HG03439 (cell line): ENCODE measurements around the gene SND1.

Experiments
- ATAC-seq: cut with Tn5 transposase; IDR thresholded peaks from one replicate; pipeline ENCODE4 v1.9.1; 2021; ENCODE audit warnings: mild to moderate bottlenecking, moderate library complexity; ENCODE audit not compliant: unreplicated experiment

The SND1 gene

GRCh38 chr7:128081351-128081750, 429.4 kb downstream of the SND1 start:
- ATAC-seq = no peak

- ATAC-seq = no peak
These were observed 429.8 kb downstream of the SND1 start for GRCh38 chr7:128081808-128082207.

- ATAC-seq = no peak
These were observed 430.4 kb downstream of the SND1 start for GRCh38 chr7:128082431-128082830.

- ATAC-seq = no peak
These were observed 433.1 kb downstream of the SND1 start for GRCh38 chr7:128084896-128085608.

- no peak for ATAC-seq
These were observed 438.5 kb downstream of the SND1 start for GRCh38 chr7:128090492-128090891.

GRCh38 chr7:128091106-128091505, 439.1 kb downstream of the SND1 start:
- no peak for ATAC-seq

GRCh38 chr7:128092221-128092620, 440.2 kb downstream of the SND1 start:
- no peak for ATAC-seq

GRCh38 chr7:128093614-128094570, 441.9 kb downstream of the SND1 start:
- no peak for ATAC-seq

- ATAC-seq = no peak
These were observed 442.7 kb downstream of the SND1 start for GRCh38 chr7:128094686-128095085.

GRCh38 chr7:128097211-128097731, 445.3 kb downstream of the SND1 start:
- no peak for ATAC-seq

GRCh38 chr7:128098629-128099028, 446.6 kb downstream of the SND1 start:
- no peak for ATAC-seq

- no peak for ATAC-seq
These were observed 447.2 kb downstream of the SND1 start for GRCh38 chr7:128099204-128099671.

GRCh38 chr7:128100225-128100948, 448.4 kb downstream of the SND1 start:
- no peak for ATAC-seq

- no peak for ATAC-seq
These were observed 449.1 kb downstream of the SND1 start for GRCh38 chr7:128100949-128101713.

GRCh38 chr7:128102490-128103291, 450.7 kb downstream of the SND1 start:
- no peak for ATAC-seq

- peak; percentile 48 for ATAC-seq
These were observed 451.6 kb downstream of the SND1 start for GRCh38 chr7:128103498-128104107.

- peak; percentile 13 for ATAC-seq
These were observed 452.2 kb downstream of the SND1 start for GRCh38 chr7:128104108-128104742.

- no peak for ATAC-seq
These were observed 453.4 kb downstream of the SND1 start for GRCh38 chr7:128105228-128106022.
